B cell (primary cell): ENCODE measurements around the gene MZF1.

Experiments used
- CTCF ChIP-seq: fragments of 200-600 bp; IDR thresholded peaks from one replicate; pipeline ENCODE4 v1.8.0; 2022; ENCODE audit warnings: antibody characterized with exemption, mild to moderate bottlenecking
- EZH2 ChIP-seq: IDR thresholded peaks from 2 replicates; pipeline ENCODE4 v1.6.1; 2012; ENCODE audit warnings: borderline replicate concordance, low read depth, mild to moderate bottlenecking, moderate library complexity, low read length; ENCODE audit not compliant: insufficient read depth, poor library complexity, severe bottlenecking

GRCh38 chr19:58516246-58516836 lies 56.8 kb downstream of the MZF1 start:
- TF ChIP-seq CTCF (no peak), EZH2 (no peak)
